Erythroblast (primary cell): ENCODE measurements around the gene CCDC90B.
"Not testable (repeated sequence)": the region's sequence is repeated elsewhere in the genome, so short reads cannot be mapped to it uniquely, and the experiment has no call there.

Experiments
- GATA1 ChIP-seq: IDR thresholded peaks from 2 replicates; pipeline ENCODE4 v1.6.1; 2011; ENCODE audit warnings: low read depth, mild to moderate bottlenecking, control low read depth, low read length, moderate library complexity
- POLR2A ChIP-seq: IDR thresholded peaks from 2 replicates; pipeline ENCODE4 v1.6.1; 2011; ENCODE audit warnings: mild to moderate bottlenecking, low read length

GRCh38 chr11:83308536-83308935, 22.4 kb upstream of the CCDC90B start:
- not testable (repeated sequence) for TF ChIP-seq POLR2A, GATA1
